Neural cell (in vitro differentiated cells): Measurements from ENCODE around the gene COL5A1. TPM values are rescaled to one million over a fixed set of nuclear protein-coding genes. Genes with fewer than 3 reads are reported as not detected.

ENCODE experiments used
- H2AFZ ChIP-seq: fragments of 200-600, 300-800 bp; sonication (generic), shearing (Covaris generic); 2 replicates; pipeline ENCODE4 v1.6.0; 2014; ENCODE audit warnings: low read depth, mild to moderate bottlenecking, antibody characterized with exemption, low read length, moderate library complexity
- H3F3A ChIP-seq: fragments of 200-600 bp; shearing (Covaris generic); 2 replicates; pipeline ENCODE4 v1.6.1; 2016; ENCODE audit warnings: mild to moderate bottlenecking, moderate library complexity, mixed read lengths, antibody characterized with exemption, low read length; ENCODE audit not compliant: insufficient read depth, poor library complexity, severe bottlenecking
- H3K27ac ChIP-seq: fragments of 200-600, 300-800 bp; sonication (generic), shearing (Covaris generic); 2 replicates; pipeline ENCODE4 v1.5.1; 2014; ENCODE audit warnings: mild to moderate bottlenecking, low read length, moderate library complexity
- H3K27me3 ChIP-seq: fragments of 300-800, 200-600 bp; sonication (generic), shearing (Covaris generic); 2 replicates; pipeline ENCODE4 v1.6.0; 2014; ENCODE audit warnings: mild to moderate bottlenecking, low read depth, low read length, moderate library complexity; ENCODE audit not compliant: insufficient read depth
- H3K36me3 ChIP-seq: fragments of 300-800, 200-600 bp; sonication (generic), shearing (Covaris generic); 2 replicates; pipeline ENCODE4 v1.5.1; 2014; ENCODE audit warnings: mild to moderate bottlenecking, antibody characterized with exemption, low read length, moderate library complexity; ENCODE audit not compliant: insufficient read depth
- H3K4me2 ChIP-seq: fragments of 300-800, 200-600 bp; sonication (generic), shearing (Covaris generic); 2 replicates; pipeline ENCODE4 v1.6.0; 2014; ENCODE audit warnings: mild to moderate bottlenecking, low read length
- H3K4me3 ChIP-seq: fragments of 300-800, 200-600 bp; sonication (generic), shearing (Covaris generic); 2 replicates; pipeline ENCODE4 v1.5.1; 2014; ENCODE audit warnings: mild to moderate bottlenecking, low read length, moderate library complexity
- H3K79me2 ChIP-seq: fragments of 200-600 bp; shearing (Covaris generic); replicated peaks from 2 replicates; pipeline ENCODE4 v1.6.0; 2014; ENCODE audit warnings: mild to moderate bottlenecking, low read length, moderate library complexity; ENCODE audit not compliant: insufficient read depth
- H3K9ac ChIP-seq: fragments of 300-800, 200-600 bp; sonication (generic), shearing (Covaris generic); 2 replicates; pipeline ENCODE4 v1.6.1; 2016; ENCODE audit warnings: mild to moderate bottlenecking, low read length, mixed read lengths
- H3K9me2 ChIP-seq: fragments of 200-600 bp; shearing (Covaris generic); 2 replicates; pipeline ENCODE4 v1.6.1; 2016; ENCODE audit warnings: mild to moderate bottlenecking, low read length, mixed read lengths; ENCODE audit not compliant: insufficient read depth
- H3K9me3 ChIP-seq: fragments of 200-600, 300-800 bp; sonication (generic), shearing (Covaris generic); 2 replicates; pipeline ENCODE4 v1.6.1; 2016; ENCODE audit warnings: mild to moderate bottlenecking, mixed run types, low read length, moderate library complexity, mixed read lengths
- H4K20me1 ChIP-seq: fragments of 200-600 bp; shearing (Covaris generic); 2 replicates; pipeline ENCODE4 v1.6.1; 2016; ENCODE audit warnings: mild to moderate bottlenecking, mixed run types; ENCODE audit not compliant: insufficient read depth
- EP300 ChIP-seq: fragments of 450-650 bp; conservative IDR thresholded peaks from 2 replicates; pipeline ENCODE4 v1.6.1; 2014; ENCODE audit warnings: antibody characterized with exemption, mild to moderate bottlenecking, moderate library complexity; ENCODE audit not compliant: poor library complexity, severe bottlenecking
- EZH2 ChIP-seq: fragments of 200-600, 300-800 bp; shearing (Covaris generic), sonication (generic); IDR thresholded peaks from 2 replicates; pipeline ENCODE4 v1.6.1; 2014; ENCODE audit warnings: antibody characterized with exemption, low read length, borderline replicate concordance, mild to moderate bottlenecking; ENCODE audit not compliant: insufficient read depth, poor library complexity, severe bottlenecking
- MXI1 ChIP-seq: fragments of 450-650 bp; conservative IDR thresholded peaks from 2 replicates; pipeline ENCODE4 v1.6.1; 2014; ENCODE audit warnings: antibody characterized with exemption, mild to moderate bottlenecking; ENCODE audit not compliant: poor library complexity, severe bottlenecking
- POLR2AphosphoS5 ChIP-seq: IDR thresholded peaks from 2 replicates; pipeline ENCODE4 v1.6.1; 2012
- RAD21 ChIP-seq: fragments of 450-650 bp; conservative IDR thresholded peaks from 2 replicates; pipeline ENCODE4 v1.6.1; 2014; ENCODE audit warnings: antibody characterized with exemption, mild to moderate bottlenecking, moderate library complexity
- SMC3 ChIP-seq: fragments of 450-650 bp; conservative IDR thresholded peaks from 2 replicates; pipeline ENCODE4 v1.6.1; 2014; ENCODE audit warnings: antibody characterized with exemption, mild to moderate bottlenecking, moderate library complexity; ENCODE audit not compliant: poor library complexity
- TAF1 ChIP-seq: IDR thresholded peaks from 2 replicates; pipeline ENCODE4 v1.6.1; 2012; ENCODE audit warnings: low read depth
- polyA plus RNA-seq: library from polyadenylated mRNA; depleted of rRNA; stranded (reverse); fragments of >200 nt; gene quantifications from 2 replicates; pipeline ENCODE4 v1.2.3, GENCODE V29; 2014
- TF ChIP-seq, protein P1 (sequence below): IDR thresholded peaks from 2 replicates; pipeline ENCODE4 v1.6.1; 2012; ENCODE audit warnings: borderline replicate concordance
- TF ChIP-seq, protein P2 (sequence below): fragments of 450-650 bp; IDR thresholded peaks from 2 replicates; pipeline ENCODE4 v1.5.1; 2014; ENCODE audit warnings: antibody characterized with exemption, mild to moderate bottlenecking, moderate library complexity; ENCODE audit not compliant: poor library complexity, severe bottlenecking

Gene COL5A1
- polyA plus RNA-seq, 1 donor from 2014 or later = not detected

DNA sequence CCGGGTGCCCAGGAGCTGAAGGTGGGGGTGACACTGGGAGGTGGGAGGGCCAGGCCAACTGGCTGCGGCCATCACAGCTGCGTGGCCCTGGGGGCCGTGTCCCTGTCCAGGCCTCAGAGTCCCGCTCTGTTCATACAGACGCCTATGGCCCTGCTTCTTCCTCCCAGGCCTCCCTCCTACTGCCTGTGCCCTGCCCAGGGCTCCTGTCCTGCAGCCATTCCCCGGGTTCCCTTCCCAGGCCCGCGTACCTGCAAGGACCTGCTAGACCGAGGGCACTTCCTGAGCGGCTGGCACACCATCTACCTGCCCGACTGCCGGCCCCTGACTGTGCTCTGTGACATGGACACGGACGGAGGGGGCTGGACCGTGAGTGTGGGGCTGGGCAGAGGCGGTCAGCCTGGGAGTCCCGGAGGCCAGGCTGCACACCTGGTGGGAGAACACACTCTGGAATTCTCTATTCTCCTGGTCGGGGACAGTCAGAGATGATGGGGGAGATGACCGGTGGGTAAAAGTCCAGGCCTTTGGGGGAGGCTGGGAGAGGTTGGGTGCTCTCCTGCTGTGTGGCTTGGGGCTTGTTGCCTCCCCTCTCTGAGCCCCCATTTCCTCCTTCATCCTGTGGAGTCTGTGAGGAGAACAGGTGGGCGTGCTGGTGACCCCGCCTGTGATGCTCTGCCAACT is 243.5 kb downstream of the COL5A1 start:
- H3K27me3 ChIP-seq = no peaks in the 10 kb centered on the region

DNA sequence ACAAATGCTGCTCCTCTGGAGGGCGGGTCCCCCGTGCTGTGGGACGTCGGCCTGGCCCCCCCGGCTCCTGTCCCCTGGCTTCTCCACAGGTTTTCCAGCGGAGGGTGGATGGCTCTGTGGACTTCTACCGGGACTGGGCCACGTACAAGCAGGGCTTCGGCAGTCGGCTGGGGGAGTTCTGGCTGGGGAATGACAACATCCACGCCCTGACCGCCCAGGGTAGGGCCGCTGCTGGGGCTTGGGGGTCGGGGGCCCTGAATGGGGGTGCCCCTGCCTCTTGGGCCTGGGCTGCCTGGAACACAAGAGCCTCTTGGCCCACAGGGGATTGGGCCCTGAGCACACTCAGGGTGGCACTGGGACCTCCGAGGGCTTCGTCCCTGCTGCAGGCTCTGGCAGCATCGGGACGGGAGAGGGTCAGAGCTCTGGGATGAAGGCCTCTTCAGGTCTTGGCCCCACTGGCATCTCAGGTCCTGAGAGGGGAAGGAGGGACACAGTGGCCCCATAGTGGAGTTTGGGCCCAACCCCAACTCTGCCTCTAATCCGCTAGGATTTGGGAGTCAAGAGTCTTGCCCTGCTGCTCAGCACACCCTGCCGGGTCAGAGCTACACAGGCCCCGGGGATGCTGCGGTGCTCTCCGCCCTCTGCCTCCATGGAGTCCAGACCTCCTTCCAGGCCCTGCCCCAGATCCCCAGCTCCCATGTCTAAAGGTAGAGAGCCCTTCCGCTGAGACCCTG is 244.2 kb downstream of the COL5A1 start:
- TF ChIP-seq, protein P1, sequence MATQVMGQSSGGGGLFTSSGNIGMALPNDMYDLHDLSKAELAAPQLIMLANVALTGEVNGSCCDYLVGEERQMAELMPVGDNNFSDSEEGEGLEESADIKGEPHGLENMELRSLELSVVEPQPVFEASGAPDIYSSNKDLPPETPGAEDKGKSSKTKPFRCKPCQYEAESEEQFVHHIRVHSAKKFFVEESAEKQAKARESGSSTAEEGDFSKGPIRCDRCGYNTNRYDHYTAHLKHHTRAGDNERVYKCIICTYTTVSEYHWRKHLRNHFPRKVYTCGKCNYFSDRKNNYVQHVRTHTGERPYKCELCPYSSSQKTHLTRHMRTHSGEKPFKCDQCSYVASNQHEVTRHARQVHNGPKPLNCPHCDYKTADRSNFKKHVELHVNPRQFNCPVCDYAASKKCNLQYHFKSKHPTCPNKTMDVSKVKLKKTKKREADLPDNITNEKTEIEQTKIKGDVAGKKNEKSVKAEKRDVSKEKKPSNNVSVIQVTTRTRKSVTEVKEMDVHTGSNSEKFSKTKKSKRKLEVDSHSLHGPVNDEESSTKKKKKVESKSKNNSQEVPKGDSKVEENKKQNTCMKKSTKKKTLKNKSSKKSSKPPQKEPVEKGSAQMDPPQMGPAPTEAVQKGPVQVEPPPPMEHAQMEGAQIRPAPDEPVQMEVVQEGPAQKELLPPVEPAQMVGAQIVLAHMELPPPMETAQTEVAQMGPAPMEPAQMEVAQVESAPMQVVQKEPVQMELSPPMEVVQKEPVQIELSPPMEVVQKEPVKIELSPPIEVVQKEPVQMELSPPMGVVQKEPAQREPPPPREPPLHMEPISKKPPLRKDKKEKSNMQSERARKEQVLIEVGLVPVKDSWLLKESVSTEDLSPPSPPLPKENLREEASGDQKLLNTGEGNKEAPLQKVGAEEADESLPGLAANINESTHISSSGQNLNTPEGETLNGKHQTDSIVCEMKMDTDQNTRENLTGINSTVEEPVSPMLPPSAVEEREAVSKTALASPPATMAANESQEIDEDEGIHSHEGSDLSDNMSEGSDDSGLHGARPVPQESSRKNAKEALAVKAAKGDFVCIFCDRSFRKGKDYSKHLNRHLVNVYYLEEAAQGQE = no peak
- TF ChIP-seq RAD21 (no peak), POLR2AphosphoS5 (no peak), SMC3 (no peak), TAF1 (no peak), EZH2 (no peak), EP300 (no peak)
- TF ChIP-seq, protein P2, sequence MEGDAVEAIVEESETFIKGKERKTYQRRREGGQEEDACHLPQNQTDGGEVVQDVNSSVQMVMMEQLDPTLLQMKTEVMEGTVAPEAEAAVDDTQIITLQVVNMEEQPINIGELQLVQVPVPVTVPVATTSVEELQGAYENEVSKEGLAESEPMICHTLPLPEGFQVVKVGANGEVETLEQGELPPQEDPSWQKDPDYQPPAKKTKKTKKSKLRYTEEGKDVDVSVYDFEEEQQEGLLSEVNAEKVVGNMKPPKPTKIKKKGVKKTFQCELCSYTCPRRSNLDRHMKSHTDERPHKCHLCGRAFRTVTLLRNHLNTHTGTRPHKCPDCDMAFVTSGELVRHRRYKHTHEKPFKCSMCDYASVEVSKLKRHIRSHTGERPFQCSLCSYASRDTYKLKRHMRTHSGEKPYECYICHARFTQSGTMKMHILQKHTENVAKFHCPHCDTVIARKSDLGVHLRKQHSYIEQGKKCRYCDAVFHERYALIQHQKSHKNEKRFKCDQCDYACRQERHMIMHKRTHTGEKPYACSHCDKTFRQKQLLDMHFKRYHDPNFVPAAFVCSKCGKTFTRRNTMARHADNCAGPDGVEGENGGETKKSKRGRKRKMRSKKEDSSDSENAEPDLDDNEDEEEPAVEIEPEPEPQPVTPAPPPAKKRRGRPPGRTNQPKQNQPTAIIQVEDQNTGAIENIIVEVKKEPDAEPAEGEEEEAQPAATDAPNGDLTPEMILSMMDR = no peak
- Histone ChIP-seq H3F3A (no peaks in the 10 kb centered on the region), H3K9me3 (no peaks in the 10 kb centered on the region), H3K4me3 (no peak overlapping the region), H3K27me3 (no peaks in the 10 kb centered on the region), H3K9ac (no peak overlapping the region), H3K79me2 (no peaks in the 10 kb centered on the region), H2AFZ (no peak overlapping the region), H3K36me3 (no peaks in the 10 kb centered on the region), H3K9me2 (no peaks in the 10 kb centered on the region), H3K4me2 (no peak overlapping the region), H3K27ac (no peak overlapping the region), H4K20me1 (no peaks in the 10 kb centered on the region)

More for the DNA sequence above, 243.5 kb downstream of the COL5A1 start:
- H3K9me2 ChIP-seq = no peaks in the 10 kb centered on the region
- H3K27ac ChIP-seq = no peak overlapping the region
- TF ChIP-seq EP300 (no peak), EZH2 (no peak), RAD21 (no peak), TAF1 (no peak), SMC3 (no peak), POLR2AphosphoS5 (no peak), MXI1 (no peak)
- TF ChIP-seq, protein P1 = no peak
- TF ChIP-seq, protein P2 = no peak
- H3K4me2 ChIP-seq = no peak overlapping the region
- no peak overlapping the region for H3K9ac ChIP-seq
- H3K79me2 ChIP-seq = no peaks in the 10 kb centered on the region
- H2AFZ ChIP-seq = no peak overlapping the region
- H3F3A ChIP-seq = no peaks in the 10 kb centered on the region
- no peak overlapping the region for H3K4me3 ChIP-seq
- H4K20me1 ChIP-seq = no peaks in the 10 kb centered on the region
- no peaks in the 10 kb centered on the region for H3K36me3 ChIP-seq
- H3K9me3 ChIP-seq = no peaks in the 10 kb centered on the region
